ENCODE measurements around the gene MEI1.
"Not testable (repeated sequence)": the region's sequence is repeated elsewhere in the genome, so short reads cannot be mapped to it uniquely, and the experiment has no call there.

Gene MEI1, protein sequence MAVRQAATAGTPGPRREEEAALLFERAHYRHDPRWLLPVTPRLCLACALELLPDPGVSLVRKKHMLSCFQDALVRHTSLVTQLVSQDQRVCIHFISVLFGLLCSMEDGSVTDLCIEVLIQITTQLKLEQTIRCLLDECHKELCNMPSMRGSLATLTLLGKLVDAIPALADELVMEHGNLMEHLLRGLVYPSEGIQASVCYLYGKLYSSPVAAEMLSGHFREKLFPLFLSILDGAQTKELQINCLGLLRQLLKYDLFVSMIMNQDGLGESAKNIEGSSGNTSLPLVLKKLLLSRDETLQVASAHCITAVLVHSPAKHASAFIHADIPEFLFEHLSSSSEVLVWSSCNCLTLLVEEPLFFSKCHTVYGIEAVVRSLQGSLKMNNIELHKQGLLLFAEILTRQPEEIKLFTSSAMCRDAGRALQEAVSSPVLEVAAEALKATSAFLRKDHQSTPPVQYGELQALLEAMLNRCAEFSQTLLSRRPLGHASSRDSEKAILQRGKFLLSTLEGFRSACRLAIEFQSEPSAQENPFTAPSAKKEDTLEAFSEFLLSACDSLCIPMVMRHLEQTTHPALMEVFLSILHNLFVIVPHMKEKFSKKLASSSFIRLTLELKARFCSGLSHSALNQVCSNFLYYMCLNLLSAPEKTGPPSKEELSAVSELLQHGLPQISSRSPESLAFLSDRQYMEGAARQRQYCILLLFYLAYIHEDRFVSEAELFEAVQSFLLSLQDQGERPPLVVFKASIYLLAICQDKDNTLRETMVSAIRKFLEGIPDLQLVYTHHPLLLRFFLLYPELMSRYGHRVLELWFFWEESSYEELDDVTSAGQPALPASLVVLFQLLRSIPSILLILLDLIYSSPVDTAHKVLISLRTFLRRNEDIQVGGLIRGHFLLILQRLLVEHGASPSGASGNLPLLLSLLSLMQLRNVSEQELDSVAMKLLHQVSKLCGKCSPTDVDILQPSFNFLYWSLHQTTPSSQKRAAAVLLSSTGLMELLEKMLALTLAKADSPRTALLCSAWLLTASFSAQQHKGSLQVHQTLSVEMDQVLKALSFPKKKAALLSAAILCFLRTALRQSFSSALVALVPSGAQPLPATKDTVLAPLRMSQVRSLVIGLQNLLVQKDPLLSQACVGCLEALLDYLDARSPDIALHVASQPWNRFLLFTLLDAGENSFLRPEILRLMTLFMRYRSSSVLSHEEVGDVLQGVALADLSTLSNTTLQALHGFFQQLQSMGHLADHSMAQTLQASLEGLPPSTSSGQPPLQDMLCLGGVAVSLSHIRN

DNA sequence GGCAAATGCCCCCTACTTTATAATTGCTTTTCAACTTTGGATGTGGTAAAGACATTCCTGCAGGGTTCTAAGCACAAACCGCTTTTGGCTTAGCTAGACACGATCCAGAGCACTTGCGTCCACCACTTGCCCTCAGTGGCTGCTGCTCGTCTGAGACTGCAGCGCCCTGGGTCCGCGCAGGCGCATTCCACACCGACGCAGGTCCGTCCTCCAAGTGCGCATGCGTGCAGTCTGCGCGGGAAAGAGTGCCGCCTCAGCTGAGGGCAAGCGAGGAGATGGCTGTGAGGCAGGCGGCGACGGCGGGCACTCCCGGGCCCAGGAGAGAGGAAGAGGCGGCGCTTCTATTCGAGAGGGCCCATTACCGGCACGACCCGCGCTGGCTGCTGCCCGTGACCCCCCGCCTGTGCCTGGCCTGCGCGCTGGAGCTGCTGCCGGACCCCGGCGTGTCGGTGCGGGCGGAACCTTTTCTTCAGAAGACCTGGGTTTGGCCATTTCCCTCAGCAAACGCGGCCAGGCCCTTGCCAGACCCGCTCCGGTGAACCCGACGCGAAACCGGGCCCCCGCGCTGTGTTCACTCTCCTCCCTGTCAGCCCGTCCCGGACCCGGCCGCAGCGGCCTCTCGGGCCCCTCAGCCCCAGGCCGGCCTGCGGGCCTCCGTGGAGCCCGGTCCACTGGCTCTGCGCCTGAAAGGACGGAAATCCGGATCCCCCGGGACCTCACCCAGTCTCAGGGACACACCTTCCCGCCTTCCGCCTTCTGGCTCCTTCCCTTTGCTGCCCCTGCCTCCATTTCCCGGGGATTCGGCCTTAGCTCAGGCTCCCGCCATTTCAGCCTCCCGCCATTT is at the start of gene MEI1:
Gene MEI1 (plus strand): TSS at position 240 of the 844 bp plus-strand sequence. CDS start 36 bp downstream, at position 276.
- DNase-seq = peak; percentile 92 to 93

DNA sequence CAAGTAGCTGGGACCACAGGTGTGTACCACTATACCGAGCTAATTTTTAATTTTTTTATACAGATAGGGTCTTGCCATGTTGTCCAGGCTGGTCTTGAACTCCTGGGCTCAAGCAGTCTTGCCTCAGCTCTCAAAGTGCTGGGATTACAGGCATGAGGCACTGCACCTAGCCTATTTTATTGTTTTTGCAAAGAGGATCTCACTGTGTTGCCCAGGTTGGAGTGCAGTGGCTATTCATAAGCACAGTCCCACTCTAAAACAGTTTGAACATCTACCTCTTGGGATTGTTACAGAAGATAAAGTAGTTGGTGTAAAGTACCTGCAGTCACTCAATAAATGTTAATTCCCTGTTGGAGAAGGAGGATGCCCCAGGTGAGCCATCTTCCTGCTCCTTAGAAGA is 49.1 kb upstream of the MEI1 start:
- DNase-seq = no peak

DNA sequence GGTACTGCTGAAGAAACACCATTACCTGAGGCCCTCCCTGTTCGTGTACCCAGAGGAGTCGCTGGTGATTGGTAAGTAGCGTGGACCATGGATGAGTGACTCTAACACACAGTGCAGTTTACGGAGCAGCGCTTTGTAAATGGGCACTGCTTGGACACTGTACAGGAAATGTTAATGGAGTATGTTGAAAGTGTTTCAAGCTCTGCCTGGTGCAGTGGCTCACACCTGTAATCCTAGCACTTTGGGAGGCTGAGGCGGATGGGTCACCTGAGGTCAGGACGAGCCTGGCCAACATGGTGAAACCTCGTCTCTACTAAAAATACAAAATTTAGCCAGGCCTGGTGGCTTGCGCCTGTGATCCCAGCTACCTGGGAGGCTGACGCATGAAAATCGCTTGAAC is 48.5 kb upstream of the MEI1 start:
- DNase-seq = no peak

- DNase-seq = no peak
Observed at GRCh38 chr22:41654322-41654721, 45.0 kb upstream of the MEI1 start.

- DNase-seq = no peak
Observed at GRCh38 chr22:41656556-41656955, 42.7 kb upstream of the MEI1 start.

DNA sequence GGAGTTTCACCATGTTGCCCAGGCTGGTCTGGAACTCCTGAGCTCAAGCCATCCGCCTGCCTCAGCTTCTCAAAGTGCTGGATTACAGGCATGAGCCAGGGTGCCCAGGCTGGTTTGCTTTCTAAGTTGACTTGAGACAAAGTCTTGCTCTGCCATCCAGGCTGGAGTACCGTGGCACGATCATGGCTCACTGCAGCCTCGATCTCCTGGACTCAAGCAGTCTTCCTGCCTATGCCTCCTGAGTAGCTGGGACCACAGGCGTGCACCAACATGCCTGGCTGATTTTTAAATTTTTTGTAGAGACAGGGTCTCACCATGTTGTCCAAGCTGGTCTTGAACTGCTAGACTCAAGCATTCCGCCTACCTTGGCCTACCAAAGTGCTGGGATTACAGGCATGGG is 41.6 kb upstream of the MEI1 start:
- no peak for DNase-seq

DNA sequence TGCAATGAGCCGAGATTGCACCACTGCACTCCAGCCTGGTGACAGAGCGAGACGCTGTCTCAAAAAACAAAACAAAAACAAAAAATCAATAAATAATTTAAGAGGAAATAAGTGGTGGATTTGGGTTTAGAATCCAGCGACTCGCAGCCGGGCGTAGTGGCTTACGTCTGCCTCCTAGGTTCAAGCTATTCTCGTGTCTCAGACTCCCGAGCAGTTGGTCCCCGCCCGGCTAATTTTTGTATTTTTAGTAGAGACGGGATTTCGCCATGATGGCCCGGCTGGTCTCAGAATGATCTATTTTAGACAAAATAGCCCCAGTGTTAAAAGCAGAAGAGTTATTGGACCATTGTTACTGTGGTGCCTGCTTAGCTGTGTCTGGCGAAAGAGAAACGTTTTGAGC is 40.4 kb upstream of the MEI1 start:
- no peak for DNase-seq

DNA sequence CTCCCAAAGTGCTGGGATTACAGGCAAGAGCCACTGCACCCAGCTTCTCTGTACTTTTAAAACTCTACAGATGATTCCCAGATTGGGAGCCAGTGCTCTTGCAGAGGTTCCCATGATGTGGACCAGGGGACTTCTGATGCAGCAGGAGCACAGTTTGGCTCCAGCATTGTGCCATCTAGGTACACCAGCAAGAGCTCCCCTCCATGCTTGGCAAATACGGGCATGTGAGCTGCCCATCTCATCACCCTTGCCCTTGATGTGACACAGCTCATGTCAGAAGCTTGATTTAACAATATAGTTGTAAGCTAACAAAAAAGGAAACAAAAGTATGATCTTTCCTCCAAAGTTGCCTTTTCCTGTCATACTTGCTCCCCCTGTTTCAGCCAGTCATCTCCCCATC is 39.4 kb upstream of the MEI1 start:
- no peak for DNase-seq

GRCh38 chr22:41660416-41660815 is 38.9 kb upstream of the MEI1 start:
- no peak for DNase-seq

DNA sequence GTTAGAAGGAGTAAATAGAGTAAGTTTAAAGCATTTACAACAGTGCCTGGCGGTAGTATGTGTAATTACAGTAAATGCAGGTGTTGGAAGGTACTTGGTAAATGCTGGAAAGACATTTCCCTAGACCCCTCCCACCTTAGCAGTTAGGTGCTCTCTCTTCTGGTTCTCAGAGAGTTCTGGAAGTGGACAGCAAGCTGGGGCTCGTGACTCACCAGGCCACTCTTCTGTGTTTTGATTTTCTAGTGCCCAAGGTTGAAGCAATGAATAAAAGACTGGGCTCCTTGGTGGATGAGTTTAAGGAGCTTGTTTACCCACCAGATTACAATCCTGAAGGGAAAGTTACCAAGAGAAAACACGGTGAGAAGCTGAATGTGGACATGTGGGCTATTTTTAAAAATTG is 38.2 kb upstream of the MEI1 start:
- DNase-seq = no peak

DNA sequence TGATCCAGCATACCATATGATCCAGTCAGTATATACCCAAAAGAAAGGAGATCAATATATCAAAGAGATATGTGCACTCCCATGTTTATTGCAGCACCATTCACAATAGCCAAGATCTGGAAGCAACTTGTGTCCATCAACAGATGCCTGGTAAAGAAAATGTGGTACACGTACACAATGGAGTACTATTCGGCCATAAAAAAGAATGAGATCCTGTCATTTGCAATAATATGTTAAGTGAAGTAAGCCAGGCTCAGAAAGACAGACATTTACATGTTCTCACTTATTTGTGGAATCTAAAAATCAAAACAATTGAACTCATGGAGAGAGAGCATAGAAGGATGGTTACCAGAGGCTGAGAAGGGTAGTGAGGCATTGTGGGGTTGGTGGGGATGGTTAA is 37.6 kb upstream of the MEI1 start:
- no peak for DNase-seq

GRCh38 chr22:41663594-41663993 is 35.7 kb upstream of the MEI1 start:
- DNase-seq = not testable (repeated sequence)

DNA sequence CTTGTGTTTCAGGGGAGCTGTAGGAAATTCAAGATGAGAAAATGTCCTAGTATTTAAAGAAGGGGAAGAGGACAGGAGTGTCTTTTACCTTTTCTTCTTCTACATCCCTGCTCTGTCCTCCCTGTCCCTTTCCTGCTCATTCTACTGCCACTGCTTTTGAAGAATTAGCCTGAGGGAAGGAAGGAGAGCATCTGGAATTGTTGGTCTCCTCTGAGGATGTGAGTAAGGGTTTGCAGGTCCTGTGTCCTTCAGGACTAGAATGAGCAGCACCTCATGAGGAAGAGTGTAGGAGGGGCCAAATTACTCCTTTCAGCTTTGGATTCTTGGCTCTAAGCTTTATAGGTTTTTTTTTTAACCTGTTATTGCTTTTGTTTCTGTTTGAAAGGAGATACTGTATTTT is 34.8 kb upstream of the MEI1 start:
- no peak for DNase-seq

- DNase-seq = no peak
Observed at GRCh38 chr22:41664951-41665350, 34.4 kb upstream of the MEI1 start.

DNA sequence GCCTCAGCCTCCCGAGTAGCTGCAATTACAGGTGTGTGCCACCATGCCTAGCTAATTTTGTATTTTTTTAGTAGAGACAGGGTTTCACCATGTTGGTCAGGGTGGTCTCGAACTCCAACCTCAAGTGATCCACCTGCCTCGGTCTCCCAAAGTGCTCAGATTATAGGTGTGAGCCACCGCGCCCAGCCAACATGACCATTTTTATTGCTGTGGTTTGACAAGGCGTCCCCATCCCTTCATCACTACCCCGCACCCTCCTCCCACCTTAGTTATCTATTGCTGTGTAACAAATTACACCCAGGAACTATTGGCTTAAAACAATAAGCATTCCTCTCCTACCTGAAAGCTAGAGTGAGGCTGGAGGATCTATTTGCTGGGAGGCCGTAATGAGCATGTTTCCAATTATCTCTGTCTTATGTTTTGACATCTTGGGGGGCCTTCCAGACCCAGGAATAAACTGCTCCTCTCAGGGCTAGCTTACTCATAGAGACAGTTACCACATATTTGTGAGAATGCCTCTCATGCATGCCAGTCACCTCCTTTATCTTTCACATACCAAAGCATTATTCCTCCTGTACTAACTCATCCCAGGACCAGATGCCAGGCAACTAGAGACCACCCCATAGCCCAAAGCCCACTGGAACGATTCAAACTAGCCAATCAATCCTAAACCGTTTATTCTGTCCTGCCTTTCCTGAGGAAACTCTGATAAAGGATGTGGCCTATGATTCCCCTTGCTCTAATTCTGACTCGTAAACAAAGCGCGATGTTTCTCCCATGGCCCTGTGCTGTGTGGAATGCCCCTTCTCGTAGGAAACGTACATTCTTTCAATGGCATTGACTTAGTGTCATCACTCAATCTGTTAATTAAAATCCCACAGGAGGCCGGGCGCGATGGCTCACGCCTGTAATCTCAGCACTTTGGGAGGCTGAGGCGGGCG is 30.1 kb upstream of the MEI1 start:
- DNase-seq = no peak

GRCh38 chr22:41672096-41672495 is 27.2 kb upstream of the MEI1 start:
- DNase-seq = not testable (repeated sequence)

DNA sequence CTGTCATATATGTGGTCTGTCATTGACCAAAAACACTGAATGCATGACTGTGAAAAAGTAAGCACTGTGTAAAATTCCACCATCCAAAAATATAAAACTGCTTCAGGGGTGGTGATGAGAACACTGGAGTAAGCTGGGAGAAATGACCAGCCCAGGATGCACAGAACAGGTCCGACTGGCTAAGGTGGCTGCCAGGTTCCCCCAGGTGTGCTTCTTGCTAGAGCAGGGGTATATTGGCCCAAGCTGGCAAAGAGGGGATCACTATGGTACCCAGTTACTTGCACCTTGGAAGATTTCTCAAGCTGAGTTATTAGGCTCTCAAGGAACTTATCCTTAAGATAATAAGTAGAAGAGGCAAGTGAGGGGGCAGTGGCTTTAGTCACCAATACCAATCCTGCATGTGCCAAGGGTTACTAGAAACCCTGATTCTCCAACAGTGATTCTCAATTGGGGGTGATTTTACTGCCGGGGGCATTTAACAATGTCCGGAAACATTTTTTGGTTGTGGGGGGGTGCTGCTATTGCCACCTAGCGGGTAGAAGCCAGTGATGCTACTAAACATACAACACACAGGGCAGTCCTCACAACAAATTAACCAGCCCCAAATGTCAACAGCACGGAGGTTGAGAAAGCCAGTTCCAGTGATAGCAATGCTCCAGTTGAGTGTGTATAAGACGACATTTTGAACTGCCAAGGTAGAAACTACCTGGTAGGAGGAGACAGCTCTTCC is 26.4 kb upstream of the MEI1 start:
- DNase-seq = peak in 1 of 2 donors; percentile 21

DNA sequence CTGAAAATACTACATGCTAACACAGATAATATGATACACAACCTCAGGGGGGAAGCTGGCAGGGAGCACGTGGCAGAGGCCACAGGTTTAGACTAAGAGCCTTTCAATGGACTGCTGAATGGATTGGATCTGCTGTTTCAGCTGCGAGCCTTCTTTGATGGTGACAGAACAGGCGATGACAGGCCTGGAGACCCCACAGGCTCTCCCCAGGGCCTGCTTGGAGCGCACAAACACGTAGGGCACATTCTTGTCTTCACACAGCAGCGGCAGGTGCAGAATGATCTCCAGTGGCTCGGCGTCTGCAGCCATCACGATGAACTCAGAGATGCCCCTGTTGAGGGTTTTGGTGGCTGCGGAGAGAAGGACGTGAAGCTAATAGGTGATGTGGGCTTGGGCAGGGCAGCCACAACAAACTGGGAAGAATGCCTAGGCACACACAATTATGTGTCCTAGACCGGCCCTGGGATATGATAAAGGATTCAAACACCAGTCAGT is 24.4 kb upstream of the MEI1 start:
- DNase-seq = no peak

- no peak for DNase-seq
Observed at GRCh38 chr22:41676134-41676533, 23.2 kb upstream of the MEI1 start.

GRCh38 chr22:41681616-41682015 is 17.7 kb upstream of the MEI1 start:
- peak; percentile 21 to 31 for DNase-seq

Data from CD4-positive, alpha-beta T cell treated with Interferon alpha-2 for 1 hour (primary cell).